Coronary artery (tissue), 2 donors: ENCODE results near the gene CFAP221.

Experiments used
- DNase-seq: peaks from one replicate; pipeline ENCODE4 v3.0.0-alpha.2; 2017; ENCODE audit warnings: low spot score
- H3K27ac ChIP-seq, 2 donors: fragments of 200-600 bp; sonication (generic); one replicate each; pipeline ENCODE4 v1.5.1; 2016 to 2019
- H3K4me3 ChIP-seq: fragments of 200-600 bp; sonication (generic); 2 replicates; pipeline ENCODE4 v1.5.1; 2016; ENCODE audit warnings: mild to moderate bottlenecking, moderate library complexity
- TF ChIP-seq, protein P1 (sequence below): fragments of 200-600 bp; sonication (generic); IDR thresholded peaks from one replicate; pipeline ENCODE4 v1.5.1; 2019; ENCODE audit warnings: antibody characterized with exemption

The CFAP221 gene

DNA sequence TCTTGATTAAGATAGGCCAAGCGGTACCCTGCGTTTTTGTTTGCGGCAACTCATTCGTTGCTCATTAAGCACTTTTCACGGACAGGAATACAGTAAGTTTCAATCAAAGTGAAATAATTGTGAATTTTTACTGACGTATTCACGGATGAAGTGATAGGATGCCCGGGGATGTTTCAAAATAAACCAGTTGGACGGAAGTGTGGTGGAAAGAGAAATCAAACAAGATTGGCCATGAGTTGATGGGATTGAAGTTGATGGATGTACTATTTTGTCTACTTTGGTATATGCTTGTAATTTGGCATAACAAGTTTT, 135.2 kb downstream of the CFAP221 start:
- Histone ChIP-seq H3K4me3 (peak overlapping the region; percentile 76), H3K27ac (peak overlapping the region in 1 of 2 donors; percentile 16)
- TF ChIP-seq, protein P1, sequence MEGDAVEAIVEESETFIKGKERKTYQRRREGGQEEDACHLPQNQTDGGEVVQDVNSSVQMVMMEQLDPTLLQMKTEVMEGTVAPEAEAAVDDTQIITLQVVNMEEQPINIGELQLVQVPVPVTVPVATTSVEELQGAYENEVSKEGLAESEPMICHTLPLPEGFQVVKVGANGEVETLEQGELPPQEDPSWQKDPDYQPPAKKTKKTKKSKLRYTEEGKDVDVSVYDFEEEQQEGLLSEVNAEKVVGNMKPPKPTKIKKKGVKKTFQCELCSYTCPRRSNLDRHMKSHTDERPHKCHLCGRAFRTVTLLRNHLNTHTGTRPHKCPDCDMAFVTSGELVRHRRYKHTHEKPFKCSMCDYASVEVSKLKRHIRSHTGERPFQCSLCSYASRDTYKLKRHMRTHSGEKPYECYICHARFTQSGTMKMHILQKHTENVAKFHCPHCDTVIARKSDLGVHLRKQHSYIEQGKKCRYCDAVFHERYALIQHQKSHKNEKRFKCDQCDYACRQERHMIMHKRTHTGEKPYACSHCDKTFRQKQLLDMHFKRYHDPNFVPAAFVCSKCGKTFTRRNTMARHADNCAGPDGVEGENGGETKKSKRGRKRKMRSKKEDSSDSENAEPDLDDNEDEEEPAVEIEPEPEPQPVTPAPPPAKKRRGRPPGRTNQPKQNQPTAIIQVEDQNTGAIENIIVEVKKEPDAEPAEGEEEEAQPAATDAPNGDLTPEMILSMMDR: no peak
- DNase-seq: peak; percentile 8

DNA sequence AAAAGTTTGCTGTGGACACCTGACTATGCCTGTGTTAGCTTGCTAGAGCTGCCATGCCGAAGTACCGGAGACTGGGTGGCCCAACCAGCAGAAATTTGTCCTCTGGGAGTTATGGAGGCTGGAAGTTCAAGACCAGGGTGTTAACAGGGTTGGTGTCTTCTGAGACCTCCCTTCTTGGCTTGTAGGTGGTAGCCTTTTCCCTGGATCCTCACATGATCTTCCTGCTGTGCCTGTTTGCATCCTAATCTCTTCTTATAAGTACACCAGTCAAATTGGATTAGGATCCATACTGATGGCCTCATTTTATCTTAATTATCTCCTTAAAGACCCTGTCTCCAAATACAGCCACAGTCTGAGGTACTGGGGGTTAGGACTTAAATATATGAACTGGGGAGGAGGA, 135.6 kb downstream of the CFAP221 start:
- TF ChIP-seq, protein P1: no peak
- Histone ChIP-seq H3K27ac (no peak overlapping the region), H3K4me3 (peak overlapping the region; percentile 76)
- DNase-seq: peak; percentile 38

DNA sequence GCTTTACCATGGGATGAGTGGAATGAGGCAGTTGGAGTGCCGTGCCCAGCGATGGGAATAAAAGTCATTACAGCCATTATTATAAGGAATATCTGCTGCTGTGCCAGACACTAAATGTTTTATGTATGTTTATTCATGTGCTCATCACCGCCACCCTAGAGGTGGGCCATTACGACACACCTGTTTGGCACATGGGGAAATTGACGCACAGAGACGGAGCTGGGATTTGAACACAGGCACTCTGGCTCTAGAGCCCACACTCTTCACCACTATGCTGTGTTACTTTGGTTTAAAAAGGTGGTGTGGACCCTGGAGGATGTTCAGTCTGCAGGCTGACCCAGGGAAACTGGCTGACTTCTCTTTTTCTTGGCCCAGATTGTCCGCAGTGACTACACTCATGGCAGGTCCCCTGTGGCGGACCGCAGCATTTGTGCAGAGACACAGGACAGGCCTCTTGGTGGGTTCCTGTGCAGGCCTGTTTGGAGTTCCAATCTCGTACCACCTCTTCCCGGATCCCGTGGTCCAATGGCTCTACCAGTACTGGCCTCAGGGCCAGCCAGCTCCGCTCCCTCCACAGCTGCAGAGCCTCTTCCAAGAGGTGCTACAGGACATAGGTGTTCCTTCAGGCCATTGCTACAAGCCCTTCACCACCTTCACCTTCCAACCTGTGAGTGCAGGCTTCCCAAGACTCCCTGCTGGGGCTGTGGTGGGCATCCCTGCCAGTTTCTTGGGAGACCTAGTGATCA, 136.4 kb downstream of the CFAP221 start:
- TF ChIP-seq, protein P1: no peak
- H3K4me3 ChIP-seq: no peak overlapping the region

DNA sequence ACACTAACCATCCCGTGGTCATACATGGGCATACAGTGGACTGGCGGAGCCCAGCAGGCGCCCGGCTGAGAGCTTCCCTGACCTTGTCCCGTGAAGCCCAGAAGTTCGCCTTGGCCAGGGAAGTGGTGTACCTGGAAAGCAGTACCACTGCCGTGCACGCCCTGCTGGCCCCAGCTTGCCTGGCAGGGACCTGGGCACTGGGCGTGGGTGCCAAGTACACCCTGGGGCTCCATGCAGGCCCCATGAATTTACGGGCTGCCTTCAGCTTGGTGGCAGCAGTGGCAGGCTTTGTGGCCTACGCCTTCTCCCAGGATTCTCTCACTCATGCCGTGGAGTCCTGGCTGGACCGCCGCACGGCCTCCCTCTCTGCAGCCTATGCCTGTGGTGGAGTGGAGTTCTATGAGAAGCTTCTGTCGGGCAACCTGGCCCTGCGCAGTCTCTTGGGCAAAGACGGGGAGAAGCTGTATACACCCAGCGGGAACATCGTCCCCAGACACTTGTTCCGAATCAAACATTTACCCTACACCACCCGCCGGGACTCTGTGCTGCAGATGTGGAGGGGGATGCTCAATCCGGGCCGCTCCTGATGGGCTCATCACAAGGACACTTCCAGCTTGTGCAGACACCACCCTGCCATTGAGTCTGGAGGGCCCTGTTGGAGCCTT, 137.1 kb downstream of the CFAP221 start:
- Histone ChIP-seq H3K4me3 (no peak overlapping the region), H3K27ac (no peak overlapping the region)
- DNase-seq: no peak
- TF ChIP-seq, protein P1: no peak

More for the DNA sequence above, 136.4 kb downstream of the CFAP221 start:
- DNase-seq: peak; percentile 70
- no peak overlapping the region for H3K27ac ChIP-seq

DNA sequence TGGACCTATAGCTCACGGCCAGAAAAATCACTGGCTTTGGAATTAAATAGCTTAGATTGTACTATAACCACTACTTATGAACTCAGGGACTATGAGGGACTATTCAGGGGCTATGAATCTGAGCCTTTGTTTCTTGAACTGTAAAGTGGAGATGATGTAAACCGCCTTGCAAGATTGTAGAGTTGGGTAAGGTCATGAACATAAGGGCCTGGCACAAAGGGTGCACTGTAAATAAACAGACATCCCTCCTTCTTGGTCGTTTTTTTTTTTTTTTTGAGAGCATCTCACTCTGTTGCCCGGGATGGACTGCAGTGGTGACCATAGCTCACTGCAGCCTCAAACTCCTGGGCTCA, 137.6 kb downstream of the CFAP221 start:
- DNase-seq: no peak

DNA sequence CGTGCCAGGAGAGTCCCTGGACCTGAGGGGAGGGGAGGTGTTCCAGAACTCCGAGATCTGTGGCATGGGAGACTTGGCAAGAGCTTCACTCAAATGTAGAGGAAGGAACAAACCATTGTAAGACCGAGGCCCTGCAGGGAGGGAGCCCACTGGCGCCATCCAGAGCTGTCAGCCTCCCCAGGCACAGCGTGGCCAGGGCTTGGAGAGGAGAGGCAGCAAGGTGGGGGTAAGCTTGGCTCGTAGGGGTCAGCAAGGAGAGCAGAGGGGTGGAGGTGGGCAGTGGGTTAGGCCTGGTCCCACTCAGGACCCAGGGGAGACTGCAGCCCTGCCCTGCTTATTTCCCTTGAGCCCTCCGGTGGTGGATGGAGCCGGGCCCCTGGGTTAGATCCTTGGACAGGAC, 138.3 kb downstream of the CFAP221 start:
- Histone ChIP-seq H3K4me3 (no peak overlapping the region), H3K27ac (no peak overlapping the region)
- peak; percentile 36 for DNase-seq
- TF ChIP-seq, protein P1: no peak

More for the DNA sequence above, 137.6 kb downstream of the CFAP221 start:
- Histone ChIP-seq H3K27ac (no peak overlapping the region), H3K4me3 (no peak overlapping the region)
- TF ChIP-seq, protein P1: no peak
